GM12872 (cell line): ENCODE measurements around the gene PRKCD.

Source experiments
- CTCF ChIP-seq: IDR thresholded peaks from 3 replicates; pipeline ENCODE4 v1.5.1; 2011; ENCODE audit warnings: low read depth, mild to moderate bottlenecking, low read length, moderate library complexity; ENCODE audit not compliant: insufficient read depth

The PRKCD gene

GRCh38 chr3:53221345-53221744 lies 60.3 kb downstream of the PRKCD start:
- TF ChIP-seq CTCF = no peak

DNA sequence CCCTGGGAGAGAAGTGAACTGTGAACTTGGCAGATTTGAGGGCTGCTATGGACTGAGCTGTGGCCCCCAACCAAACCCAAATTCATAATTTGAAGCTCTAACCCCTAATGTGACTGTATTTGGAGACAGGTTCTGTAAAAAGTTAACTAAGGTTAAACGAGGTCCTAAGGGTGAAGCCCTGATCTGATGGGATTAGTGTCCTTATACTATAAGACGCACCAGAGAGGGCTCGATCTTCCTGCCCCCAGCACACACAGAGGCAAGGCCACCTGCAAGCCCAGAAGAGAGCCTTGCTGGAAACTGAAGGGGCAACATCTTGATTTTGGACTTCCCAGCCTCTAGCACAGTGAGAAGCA lies 60.8 kb downstream of the PRKCD start:
- TF ChIP-seq CTCF = no peak

DNA sequence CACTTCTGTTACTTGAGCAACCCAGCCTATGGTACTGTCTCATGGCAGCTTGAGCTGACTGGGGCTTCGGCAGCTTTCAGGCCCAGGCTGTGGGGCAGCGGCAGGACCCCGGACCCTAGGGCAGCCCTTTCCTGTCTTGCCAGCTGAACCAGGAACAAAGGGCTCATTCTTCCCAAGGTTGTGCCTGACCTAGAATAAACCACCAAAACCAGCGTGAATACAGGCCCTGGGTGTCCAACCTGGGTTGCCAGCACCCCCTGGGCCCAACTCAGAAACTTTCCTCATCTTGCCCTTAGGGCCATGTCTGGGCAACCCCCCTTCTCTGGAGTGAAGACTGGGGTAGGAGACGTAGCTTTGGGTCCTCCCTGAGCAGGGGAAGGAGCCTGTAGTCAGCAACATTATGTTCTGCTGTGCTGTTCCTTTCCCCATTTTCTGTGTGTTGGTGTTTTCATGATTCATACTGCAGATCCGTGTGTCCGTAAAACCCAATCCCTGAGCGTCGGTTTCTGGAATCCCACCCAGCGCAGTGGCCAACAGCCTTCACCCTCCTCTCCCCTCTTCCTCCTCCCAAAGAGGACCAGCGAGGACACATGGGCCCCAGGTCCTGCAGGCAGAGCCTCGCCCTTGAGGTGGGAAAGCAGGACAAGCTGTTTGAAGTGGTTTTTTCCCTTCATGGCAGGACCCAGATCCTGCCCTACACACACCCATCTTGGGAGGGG lies 61.3 kb downstream of the PRKCD start:
- TF ChIP-seq CTCF = no peak

DNA sequence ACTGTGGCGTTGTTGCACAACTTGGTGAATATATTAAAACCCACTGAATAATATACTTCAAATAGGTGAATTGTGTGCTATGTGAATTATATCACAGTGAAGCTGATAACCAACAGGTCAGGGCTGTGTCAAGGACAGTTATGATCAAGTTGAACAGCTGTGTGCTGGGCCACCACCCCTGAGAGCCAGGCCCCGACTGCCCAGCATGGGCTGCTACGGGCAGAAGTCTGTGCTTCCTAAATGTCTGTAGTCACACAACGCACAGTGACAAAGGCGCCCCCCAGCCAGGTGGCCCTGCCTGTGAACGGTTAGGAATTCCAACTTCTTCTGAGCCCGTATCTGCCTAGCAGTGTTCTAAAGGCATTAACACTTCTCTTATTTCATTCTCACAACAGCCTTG lies 62.0 kb downstream of the PRKCD start:
- no peak for TF ChIP-seq CTCF

- no peak for TF ChIP-seq CTCF
Measured at GRCh38 chr3:53223541-53223966, 62.5 kb downstream of the PRKCD start.

GRCh38 chr3:53224026-53224425 lies 63.0 kb downstream of the PRKCD start:
- TF ChIP-seq CTCF = no peak

- TF ChIP-seq CTCF = no peak
Measured at GRCh38 chr3:53224536-53224935, 63.5 kb downstream of the PRKCD start.

- no peak for TF ChIP-seq CTCF
Measured at GRCh38 chr3:53225181-53225580, 64.2 kb downstream of the PRKCD start.
